Germinal center (tissue), 1 donor: ENCODE results near the gene EEIG2.

Source experiments
- DNase-seq: peaks from one replicate; pipeline ENCODE4 v3.0.0; 2012; ENCODE audit warnings: mixed read lengths, low spot score

The EEIG2 gene

GRCh38 chr1:108583757-108584427 is 24.0 kb downstream of the EEIG2 start:
- no peak for DNase-seq

GRCh38 chr1:108584428-108584856 is 24.5 kb downstream of the EEIG2 start:
- DNase-seq: no peak

- no peak for DNase-seq
These were observed 25.4 kb downstream of the EEIG2 start for GRCh38 chr1:108585313-108585712.

- no peak for DNase-seq
These were observed 30.5 kb downstream of the EEIG2 start for GRCh38 chr1:108590441-108590840.

- no peak for DNase-seq
These were observed 31.1 kb downstream of the EEIG2 start for GRCh38 chr1:108590957-108591356.

GRCh38 chr1:108591466-108591865 is 31.6 kb downstream of the EEIG2 start:
- no peak for DNase-seq

- DNase-seq: no peak
These were observed 32.3 kb downstream of the EEIG2 start for GRCh38 chr1:108592030-108592759.

- no peak for DNase-seq
These were observed 33.5 kb downstream of the EEIG2 start for GRCh38 chr1:108593448-108593847.

GRCh38 chr1:108595507-108595906 is 35.6 kb downstream of the EEIG2 start:
- no peak for DNase-seq

- DNase-seq: no peak
These were observed 37.1 kb downstream of the EEIG2 start for GRCh38 chr1:108597041-108597440.

- DNase-seq: no peak
These were observed 38.4 kb downstream of the EEIG2 start for GRCh38 chr1:108598340-108598739.

- DNase-seq: no peak
These were observed 40.6 kb downstream of the EEIG2 start for GRCh38 chr1:108600504-108600903.

- no peak for DNase-seq
These were observed 42.0 kb downstream of the EEIG2 start for GRCh38 chr1:108601708-108602410.

- DNase-seq: no peak
These were observed 45.7 kb downstream of the EEIG2 start for GRCh38 chr1:108605633-108606032.

- no peak for DNase-seq
These were observed 46.6 kb downstream of the EEIG2 start for GRCh38 chr1:108606478-108606877.

GRCh38 chr1:108609483-108610049 is 49.7 kb downstream of the EEIG2 start:
- DNase-seq: no peak
